B cell (primary cell): ENCODE measurements around the gene MLKL.

Source experiments
- CTCF ChIP-seq: fragments of 200-600 bp; IDR thresholded peaks from one replicate; pipeline ENCODE4 v1.8.0; 2022; ENCODE audit warnings: antibody characterized with exemption, mild to moderate bottlenecking
- EZH2 ChIP-seq: IDR thresholded peaks from 2 replicates; pipeline ENCODE4 v1.6.1; 2012; ENCODE audit warnings: borderline replicate concordance, low read depth, mild to moderate bottlenecking, moderate library complexity, low read length; ENCODE audit not compliant: insufficient read depth, poor library complexity, severe bottlenecking

GRCh38 chr16:74695450-74696422 is 4.9 kb downstream of the MLKL start:
- TF ChIP-seq CTCF (no peak), EZH2 (no peak)
